Esophagus muscularis mucosa (tissue), 4 donors: ENCODE measurements around the gene IFNL4. TPM values are rescaled to one million over a fixed set of nuclear protein-coding genes. Genes with fewer than 3 reads are reported as not detected.

Experiments used
- DNase-seq: peaks from one replicate; pipeline ENCODE4 v3.0.0-alpha.2; 2017; ENCODE audit errors: extremely low spot score
- H3K27ac ChIP-seq, 4 donors: fragments of 200-600 bp; sonication (generic); replicated peaks in 1 of 4; 1 replicate in 3 of 4; 2 replicates in 1 of 4; pipeline ENCODE4 v1.5.1; 2016 to 2019; ENCODE audit warnings: mild to moderate bottlenecking in 1 of 4
- H3K27me3 ChIP-seq, 4 donors: fragments of 200-600 bp; sonication (generic); one replicate each; pipeline versions ENCODE4 v1.5.1 to v1.6.0; 2016 to 2019
- H3K36me3 ChIP-seq, 4 donors: fragments of 200-600 bp; sonication (generic); one replicate each; pipeline ENCODE4 v1.5.1; 2016 to 2019
- H3K4me1 ChIP-seq, 4 donors: fragments of 200-600 bp; sonication (generic); one replicate each; pipeline ENCODE4 v1.5.1; 2016 to 2019
- H3K4me3 ChIP-seq, 4 donors: fragments of 200-600 bp; sonication (generic); 1 replicate in 2 of 4; 2 replicates in 2 of 4; pipeline ENCODE4 v1.5.1; 2016 to 2019; ENCODE audit warnings: mild to moderate bottlenecking in 4 of 4, moderate library complexity in 1 of 4
- H3K9me3 ChIP-seq, 4 donors: fragments of 200-600 bp; sonication (generic); 1 replicate in 3 of 4; 2 replicates in 1 of 4; pipeline ENCODE4 v1.5.1; 2016 to 2019
- CTCF ChIP-seq, 3 experiments: fragments of 200-600 bp in 2 of 3; fragments of 450-650 bp in 1 of 3; sonication (generic) in 2 of 3; IDR thresholded peaks; one replicate each; pipeline ENCODE4 v1.5.1; 2017 to 2019; ENCODE audit warnings: antibody characterized with exemption in 3 of 3, mild to moderate bottlenecking in 2 of 3, moderate library complexity in 1 of 3
- EP300 ChIP-seq: sonication (generic); formaldehyde crosslinking; IDR thresholded peaks from one replicate; pipeline ENCODE4 v1.6.1; 2017; ENCODE audit warnings: antibody characterized with exemption
- POLR2A ChIP-seq: fragments of 450-650 bp; IDR thresholded peaks from one replicate; pipeline ENCODE4 v1.6.1; 2017; ENCODE audit warnings: antibody characterized with exemption, moderate library complexity, mild to moderate bottlenecking, low read depth
- POLR2AphosphoS5 ChIP-seq, 2 donors: sonication (generic); formaldehyde crosslinking; IDR thresholded peaks; one replicate each; pipeline ENCODE4 v1.6.1; 2017; ENCODE audit warnings: antibody characterized with exemption in 2 of 2
- WGBS: methylation state at CpG from one replicate; pipeline ENCODE4 v1.1.5; 2018; 5-methylcytosine and 5-hydroxymethylcytosine counted together
- intact Hi-C: fragments of 100-400 bp; cut with DNase I; formaldehyde crosslinking; loops from one replicate; pipeline ENCODE4 v1.15.1; 2023
- total RNA-seq, 4 donors: library from RNA; depleted of rRNA; stranded (reverse); fragments of >200 nt; gene quantifications; one replicate each; pipeline versions ENCODE4 v1.1.0 to v1.2.1, GENCODE V29; 2016

Gene IFNL4
- total RNA-seq, 4 donors from 2014 or later, result not detected

GRCh38 chr19:39236527-39236926, 12.1 kb downstream of the IFNL4 start:
- no peak for DNase-seq
- whole genome bisulfite sequencing, result 71% methylated on average over 12 of the region's 12 CpGs
- Histone ChIP-seq H3K27ac (no peak overlapping the region), H3K9me3 (no peaks in the 10 kb centered on the region), H3K4me3 (no peak overlapping the region), H3K27me3 (peaks cover 0 to 65% (median 0%) of the 10 kb centered on the region in 4 donors), H3K4me1 (peaks cover 0 to 3% (median 0%) of the 10 kb centered on the region in 4 donors), H3K36me3 (no peaks in the 10 kb centered on the region)
- no peak for TF ChIP-seq EP300
- TF ChIP-seq POLR2A, result no peak
- no peak for TF ChIP-seq CTCF (IDR thresholded peaks at IDR 0.05)
- no peak for TF ChIP-seq POLR2AphosphoS5 (IDR thresholded peaks at IDR 0.05)
- intact Hi-C loops, result no loop called here

GRCh38 chr19:39232708-39233107, 15.9 kb downstream of the IFNL4 start:
- Histone ChIP-seq H3K9me3 (peaks cover 0 to 4% (median 0%) of the 10 kb centered on the region in 4 donors), H3K27me3 (peaks cover 0 to 45% (median 0%) of the 10 kb centered on the region in 4 donors), H3K4me3 (no peak overlapping the region), H3K27ac (no peak overlapping the region), H3K4me1 (peaks cover 0 to 2% (median 0%) of the 10 kb centered on the region in 4 donors), H3K36me3 (no peaks in the 10 kb centered on the region)
- DNase-seq, result no peak
- intact Hi-C loops, result no loop called here
- WGBS, result 83% methylated on average over 5 of the region's 5 CpGs
- TF ChIP-seq CTCF (IDR thresholded peaks at IDR 0.05) (no peak), POLR2AphosphoS5 (IDR thresholded peaks at IDR 0.05) (no peak), POLR2A (no peak), EP300 (no peak)

GRCh38 chr19:39230096-39230764, 18.4 kb downstream of the IFNL4 start:
- peaks cover 0 to 4% (median 0%) of the 10 kb centered on the region in 4 donors for H3K9me3 ChIP-seq
- H3K36me3 ChIP-seq, result no peaks in the 10 kb centered on the region
- DNase-seq, result no peak
- no peak overlapping the region for H3K4me3 ChIP-seq
- H3K27ac ChIP-seq, result no peak overlapping the region
- WGBS, result 71% methylated on average over 2 of the region's 2 CpGs
- intact Hi-C loops, result no loop called here
- no peak for TF ChIP-seq POLR2AphosphoS5 (IDR thresholded peaks at IDR 0.05)
- TF ChIP-seq EP300, result no peak
- no peak for TF ChIP-seq CTCF (IDR thresholded peaks at IDR 0.05)
- TF ChIP-seq POLR2A, result no peak
- no peaks in the 10 kb centered on the region for H3K4me1 ChIP-seq
- peaks cover 0 to 41% (median 0%) of the 10 kb centered on the region in 4 donors for H3K27me3 ChIP-seq

- TF ChIP-seq POLR2A, result no peak
- no peak for TF ChIP-seq EP300
- no peak for TF ChIP-seq CTCF (IDR thresholded peaks at IDR 0.05)
- no peak for TF ChIP-seq POLR2AphosphoS5 (IDR thresholded peaks at IDR 0.05)
- DNase-seq, result no peak
- no peaks in the 10 kb centered on the region for H3K9me3 ChIP-seq
- intact Hi-C loops, result no loop called here
- H3K4me3 ChIP-seq, result no peak overlapping the region
- WGBS, result 20% methylated on average over 3 of the region's 3 CpGs
- H3K27ac ChIP-seq, result no peak overlapping the region
- H3K27me3 ChIP-seq, result peaks cover 0 to 66% (median 0%) of the 10 kb centered on the region in 4 donors
- no peaks in the 10 kb centered on the region for H3K4me1 ChIP-seq
- no peaks in the 10 kb centered on the region for H3K36me3 ChIP-seq
Measured at GRCh38 chr19:39224910-39225309, 23.7 kb downstream of the IFNL4 start.
